H9 (cell line): Measurements from ENCODE around the gene OR2Y1. TPM values are rescaled to one million over a fixed set of nuclear protein-coding genes. Genes with fewer than 3 reads are reported as not detected.
A peak's percentile ranks its signal among the peaks of the same experiment; 100 is the strongest.

Source experiments
- DNase-seq: peaks from one replicate; pipeline ENCODE4 v3.0.0-alpha.2; 2017
- H2AFZ ChIP-seq: one replicate; pipeline ENCODE4 v1.6.1; 2013; ENCODE audit warnings: mild to moderate bottlenecking, low read length, control low read depth, moderate library complexity
- H2AK5ac ChIP-seq: 2 replicates; pipeline ENCODE4 v1.6.1; 2013; ENCODE audit warnings: low read length, control low read depth, mixed read lengths; ENCODE audit not compliant: insufficient read length
- H2BK120ac ChIP-seq: one replicate; pipeline ENCODE4 v1.6.1; 2013; ENCODE audit warnings: low read depth, mild to moderate bottlenecking, low read length, control low read depth, inconsistent platforms; ENCODE audit not compliant: poor library complexity, severe bottlenecking
- H2BK12ac ChIP-seq: 2 replicates; pipeline ENCODE4 v1.6.1; 2013; ENCODE audit warnings: low read length, control low read depth, mixed read lengths, low read depth; ENCODE audit not compliant: insufficient read length
- H2BK15ac ChIP-seq: 2 replicates; pipeline ENCODE4 v1.6.1; 2013; ENCODE audit warnings: low read depth, low read length, control low read depth
- H2BK20ac ChIP-seq: one replicate; pipeline ENCODE4 v1.6.1; 2013; ENCODE audit warnings: low read depth, mild to moderate bottlenecking, low read length, control low read depth, inconsistent platforms; ENCODE audit not compliant: poor library complexity, severe bottlenecking
- H2BK5ac ChIP-seq: 2 replicates; pipeline ENCODE4 v1.6.1; 2013; ENCODE audit warnings: low read length, control low read depth, mixed read lengths; ENCODE audit not compliant: insufficient read length
- H3K14ac ChIP-seq: 2 replicates; pipeline ENCODE4 v1.6.1; 2013; ENCODE audit warnings: low read length, control low read depth; ENCODE audit not compliant: insufficient read depth
- H3K18ac ChIP-seq: 2 replicates; pipeline ENCODE4 v1.6.1; 2013; ENCODE audit warnings: low read depth, mild to moderate bottlenecking, mixed read lengths, low read length, control low read depth; ENCODE audit not compliant: insufficient read length
- H3K23ac ChIP-seq: 2 replicates; pipeline ENCODE4 v1.6.1; 2013; ENCODE audit warnings: low read length, control low read depth, mixed read lengths, low read depth; ENCODE audit not compliant: insufficient read length
- H3K23me2 ChIP-seq: 2 replicates; pipeline ENCODE4 v1.6.1; 2013; ENCODE audit warnings: low read depth, mild to moderate bottlenecking, mixed read lengths, low read length, control low read depth; ENCODE audit not compliant: insufficient read length, poor library complexity, severe bottlenecking
- H3K27ac ChIP-seq: 2 replicates; pipeline ENCODE4 v1.5.1; 2013; ENCODE audit warnings: low read length, control low read depth, mixed read lengths, low read depth; ENCODE audit not compliant: insufficient read length
- H3K27me3 ChIP-seq: 2 replicates; pipeline ENCODE4 v1.6.1; 2013; ENCODE audit warnings: low read length, control low read depth, inconsistent platforms; ENCODE audit not compliant: insufficient read depth
- H3K4ac ChIP-seq: 2 replicates; pipeline ENCODE4 v1.6.1; 2013; ENCODE audit warnings: low read depth, mild to moderate bottlenecking, control low read depth, inconsistent platforms, low read length, moderate library complexity
- H3K4me1 ChIP-seq: 2 replicates; pipeline ENCODE4 v1.6.1; 2013; ENCODE audit warnings: low read length, control low read depth, inconsistent platforms; ENCODE audit not compliant: insufficient read depth
- H3K4me2 ChIP-seq: 2 replicates; pipeline ENCODE4 v1.6.1; 2013; ENCODE audit warnings: low read length, control low read depth, mixed read lengths; ENCODE audit not compliant: insufficient read length, insufficient read depth
- H3K56ac ChIP-seq: 2 replicates; pipeline ENCODE4 v1.6.1; 2013; ENCODE audit warnings: low read depth, mild to moderate bottlenecking, mixed read lengths, low read length, control low read depth; ENCODE audit not compliant: insufficient read length
- H3K79me1 ChIP-seq: 2 replicates; pipeline ENCODE4 v1.6.1; 2013; ENCODE audit warnings: low read depth, mild to moderate bottlenecking, moderate library complexity, low read length, control low read depth, inconsistent platforms; ENCODE audit not compliant: insufficient read depth, poor library complexity, severe bottlenecking
- H3K79me2 ChIP-seq: 2 replicates; pipeline ENCODE4 v1.6.1; 2013; ENCODE audit warnings: low read length, control low read depth, inconsistent platforms; ENCODE audit not compliant: insufficient read depth
- H3K9ac ChIP-seq: 2 replicates; pipeline ENCODE4 v1.6.1; 2013; ENCODE audit warnings: low read length, control low read depth, mixed read lengths; ENCODE audit not compliant: insufficient read length; ENCODE audit errors: extremely low read depth
- H3K9me3 ChIP-seq: one replicate; pipeline ENCODE4 v1.6.1; 2013; ENCODE audit warnings: low read depth, low read length, inconsistent platforms; ENCODE audit not compliant: control insufficient read depth
- H3T11ph ChIP-seq: one replicate; pipeline ENCODE4 v1.6.1; 2013; ENCODE audit warnings: mild to moderate bottlenecking, low read length, control low read depth, inconsistent platforms
- H4K20me1 ChIP-seq: one replicate; pipeline ENCODE4 v1.6.1; 2013; ENCODE audit not compliant: control insufficient read depth, insufficient read length, insufficient read depth
- H4K5ac ChIP-seq: 2 replicates; pipeline ENCODE4 v1.6.1; 2013; ENCODE audit warnings: low read depth, mild to moderate bottlenecking, mixed read lengths, low read length, control low read depth; ENCODE audit not compliant: insufficient read length
- H4K8ac ChIP-seq: replicated peaks from 2 replicates; pipeline ENCODE4 v1.6.1; 2013; ENCODE audit warnings: low read length, control low read depth, mixed read lengths, low read depth; ENCODE audit not compliant: insufficient read length
- H4K91ac ChIP-seq: 2 replicates; pipeline ENCODE4 v1.6.1; 2013; ENCODE audit warnings: low read depth, mild to moderate bottlenecking, moderate library complexity, mixed read lengths, low read length, control low read depth; ENCODE audit not compliant: insufficient read length
- H3K27ac Mint-ChIP-seq, 3 experiments: 2 replicates in 2 of 3; 3 replicates in 1 of 3; pipeline ENCODE4 v1.8.0; 2020 to 2021; ENCODE audit warnings: mixed read lengths in 3 of 3, mild to moderate bottlenecking in 1 of 3, moderate library complexity in 1 of 3
- H3K27me3 Mint-ChIP-seq: 2 replicates; pipeline ENCODE4 v1.8.0; 2021; ENCODE audit warnings: low read depth, mild to moderate bottlenecking, moderate library complexity, mixed read lengths
- H3K36me3 Mint-ChIP-seq, 3 experiments: 2 replicates in 2 of 3; 3 replicates in 1 of 3; pipeline ENCODE4 v1.8.0; 2020 to 2021; ENCODE audit warnings: low read depth in 3 of 3, mixed read lengths in 3 of 3; ENCODE audit not compliant: insufficient read depth in 1 of 3
- H3K4me1 Mint-ChIP-seq, 2 experiments: 2 replicates each; pipeline ENCODE4 v1.8.0; 2020; ENCODE audit warnings: mixed read lengths in 2 of 2
- H3K4me3 Mint-ChIP-seq, 2 experiments: 2 replicates in 1 of 2; 3 replicates in 1 of 2; pipeline ENCODE4 v1.8.0; 2020 to 2021; ENCODE audit warnings: mild to moderate bottlenecking in 2 of 2, mixed read lengths in 2 of 2, moderate library complexity in 1 of 2
- H3K9me3 Mint-ChIP-seq, 2 experiments: 2 replicates in 1 of 2; 3 replicates in 1 of 2; pipeline ENCODE4 v1.8.0; 2020; ENCODE audit warnings: mild to moderate bottlenecking in 2 of 2, mixed read lengths in 2 of 2, moderate library complexity in 1 of 2
- WGBS: extraction: QIAGEN DNeasy Blood & Tissue Kit; methylation state at CpG from one replicate; pipeline ENCODE4 v1.1.7; 2013; ENCODE audit warnings: missing lambda C conversion rate, low lambda C conversion rate, mixed read lengths; ENCODE audit not compliant: insufficient read length; ENCODE audit errors: extremely low coverage; 5-methylcytosine and 5-hydroxymethylcytosine counted together
- total RNA-seq: library from RNA; stranded (reverse); gene quantifications from 2 replicates; pipeline ENCODE4 v1.2.1, GENCODE V29; 2021
- TF ChIP-seq, protein P1 (sequence below): fragments of 200-600 bp; sonication (generic); conservative IDR thresholded peaks from 3 replicates; pipeline ENCODE4 v1.8.0; 2021; ENCODE audit warnings: antibody characterized with exemption, mild to moderate bottlenecking

The OR2Y1 gene
- total RNA-seq, 1 experiment from 2014 or later: not detected

DNA sequence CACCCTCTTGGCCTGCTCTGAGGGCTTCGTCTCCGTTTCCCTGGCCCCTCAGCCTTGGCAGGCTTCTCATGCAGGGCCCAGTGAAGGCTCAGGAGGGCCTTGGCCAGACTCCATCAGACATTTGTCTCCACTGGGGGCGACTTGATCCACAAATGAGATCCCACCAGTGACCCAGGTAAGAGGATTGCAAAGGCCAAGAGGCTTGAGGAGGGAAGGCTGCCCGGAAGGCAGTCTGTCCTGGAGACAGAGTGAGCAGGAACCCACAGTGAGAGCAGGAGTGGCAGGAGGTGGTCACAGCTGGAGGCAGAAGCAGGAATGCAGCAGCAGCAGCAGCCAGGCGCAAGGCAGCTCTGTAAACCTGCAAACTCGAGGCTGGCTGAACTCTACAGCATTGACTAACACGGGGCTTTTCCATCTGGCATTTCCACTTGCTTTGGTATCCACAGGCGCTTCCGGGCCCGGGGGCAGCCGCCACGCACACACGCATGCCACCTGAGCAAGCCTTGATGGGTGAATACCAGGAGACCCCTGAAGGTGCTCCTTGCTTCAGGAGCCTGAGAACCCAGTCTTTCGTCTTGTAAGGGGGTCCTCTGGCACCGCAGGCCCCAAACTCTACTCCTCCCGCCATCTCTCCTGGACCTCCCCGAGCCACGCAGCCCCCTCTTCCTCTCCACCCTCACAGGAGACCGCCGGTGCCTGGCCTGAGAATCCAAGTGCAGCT, 48.0 kb upstream of the OR2Y1 start:
- H2AFZ ChIP-seq: no peak overlapping the region
- H3K27me3 ChIP-seq: no peaks in the 10 kb centered on the region
- H2BK20ac ChIP-seq: no peak overlapping the region
- no peak overlapping the region for H3K9ac ChIP-seq
- peak; percentile 66 for DNase-seq
- Mint-ChIP-seq H3K4me1 (peaks cover 46 to 52% of the 10 kb centered on the region in 2 experiments), H3K27me3 (no peaks in the 10 kb centered on the region), H3K27ac (peak overlapping the region; percentile 68 to 90 (median 73)), H3K9me3 (no peaks in the 10 kb centered on the region; a peak in 1 of 5 replicates), H3K36me3 (peaks cover 11 to 32% (median 29%) of the 10 kb centered on the region in 3 experiments; a peak in 6 of 7 replicates), H3K4me3 (no peak overlapping the region)
- H3K79me1 ChIP-seq: peaks cover under 1% of the 10 kb centered on the region
- no peak overlapping the region for H3T11ph ChIP-seq
- no peak overlapping the region for H4K8ac ChIP-seq
- H4K5ac ChIP-seq: no peak overlapping the region
- no peak overlapping the region for H3K18ac ChIP-seq
- H3K23ac ChIP-seq: no peak overlapping the region
- H3K56ac ChIP-seq: no peak overlapping the region
- no peak overlapping the region for H3K27ac ChIP-seq
- TF ChIP-seq, protein P1, sequence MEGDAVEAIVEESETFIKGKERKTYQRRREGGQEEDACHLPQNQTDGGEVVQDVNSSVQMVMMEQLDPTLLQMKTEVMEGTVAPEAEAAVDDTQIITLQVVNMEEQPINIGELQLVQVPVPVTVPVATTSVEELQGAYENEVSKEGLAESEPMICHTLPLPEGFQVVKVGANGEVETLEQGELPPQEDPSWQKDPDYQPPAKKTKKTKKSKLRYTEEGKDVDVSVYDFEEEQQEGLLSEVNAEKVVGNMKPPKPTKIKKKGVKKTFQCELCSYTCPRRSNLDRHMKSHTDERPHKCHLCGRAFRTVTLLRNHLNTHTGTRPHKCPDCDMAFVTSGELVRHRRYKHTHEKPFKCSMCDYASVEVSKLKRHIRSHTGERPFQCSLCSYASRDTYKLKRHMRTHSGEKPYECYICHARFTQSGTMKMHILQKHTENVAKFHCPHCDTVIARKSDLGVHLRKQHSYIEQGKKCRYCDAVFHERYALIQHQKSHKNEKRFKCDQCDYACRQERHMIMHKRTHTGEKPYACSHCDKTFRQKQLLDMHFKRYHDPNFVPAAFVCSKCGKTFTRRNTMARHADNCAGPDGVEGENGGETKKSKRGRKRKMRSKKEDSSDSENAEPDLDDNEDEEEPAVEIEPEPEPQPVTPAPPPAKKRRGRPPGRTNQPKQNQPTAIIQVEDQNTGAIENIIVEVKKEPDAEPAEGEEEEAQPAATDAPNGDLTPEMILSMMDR: no peak
- H3K23me2 ChIP-seq: no peaks in the 10 kb centered on the region
- no peak overlapping the region for H3K4me2 ChIP-seq
- H2BK15ac ChIP-seq: no peak overlapping the region
- H3K4me1 ChIP-seq: peaks cover 12% of the 10 kb centered on the region; the same call in 1 of the 2 replicates
- no CpG with 5 or more reads among the region's 20 CpGs for WGBS
- H2BK120ac ChIP-seq: no peak overlapping the region
- no peaks in the 10 kb centered on the region for H3K9me3 ChIP-seq
- no peaks in the 10 kb centered on the region; the same call in 1 of the 2 replicates for H3K79me2 ChIP-seq
- no peak overlapping the region for H3K14ac ChIP-seq
- no peak overlapping the region for H2BK12ac ChIP-seq
- H4K20me1 ChIP-seq: no peaks in the 10 kb centered on the region
- no peak overlapping the region for H3K4ac ChIP-seq
- H2AK5ac ChIP-seq: no peak overlapping the region
- no peak overlapping the region for H2BK5ac ChIP-seq
- H4K91ac ChIP-seq: no peak overlapping the region
